H1 (cell line): ENCODE data around the gene GDF9. TPM values are rescaled to one million over a fixed set of nuclear protein-coding genes. Genes with fewer than 3 reads are reported as not detected.

ENCODE experiments used
- CTBP2 ChIP-seq: IDR thresholded peaks from 2 replicates; pipeline ENCODE4 v1.7.0; 2011; ENCODE audit warnings: borderline replicate concordance, mild to moderate bottlenecking, moderate library complexity, mixed read lengths, low read length; ENCODE audit not compliant: insufficient read depth, insufficient read length
- SAP30 ChIP-seq: fragments of 300-600 bp; sonication (generic); IDR thresholded peaks from 2 replicates; pipeline ENCODE4 v1.7.1; 2012; ENCODE audit warnings: low read length, moderate library complexity, mild to moderate bottlenecking, inconsistent platforms; ENCODE audit not compliant: insufficient read depth, insufficient replicate concordance
- polyA plus RNA-seq, 7 experiments: library from polyadenylated mRNA; depleted of rRNA in 3 of 7; stranded (reverse) in 5 of 7; unstranded in 2 of 7; fragments of >200 nt in 5 of 7; fragments of 200-250 nt in 2 of 7; gene quantifications; 1 replicate in 5 of 7; 2 replicates in 1 of 7; 4 replicates in 1 of 7; pipeline versions ENCODE4 v1.2.1 to v1.2.3, GENCODE V29; 2011 to 2013; ENCODE audit warnings: missing spikeins in 2 of 7, mixed read lengths in 2 of 7
- total RNA-seq: library from RNA; stranded (reverse); fragmentation: NEBNext Ultra II Directional; extraction: Animal tissue kit (Norgen Biotek cat#: 25700); gene quantifications from 2 replicates; pipeline ENCODE4 v1.2.1, GENCODE V29; 2021

GDF9 gene
- total and polyA plus RNA-seq, 2 of the 8 experiments (the other 6 are each of a cell fraction or from before 2014, with no cell fraction given), result 0.14 TPM; not detected in 1

DNA sequence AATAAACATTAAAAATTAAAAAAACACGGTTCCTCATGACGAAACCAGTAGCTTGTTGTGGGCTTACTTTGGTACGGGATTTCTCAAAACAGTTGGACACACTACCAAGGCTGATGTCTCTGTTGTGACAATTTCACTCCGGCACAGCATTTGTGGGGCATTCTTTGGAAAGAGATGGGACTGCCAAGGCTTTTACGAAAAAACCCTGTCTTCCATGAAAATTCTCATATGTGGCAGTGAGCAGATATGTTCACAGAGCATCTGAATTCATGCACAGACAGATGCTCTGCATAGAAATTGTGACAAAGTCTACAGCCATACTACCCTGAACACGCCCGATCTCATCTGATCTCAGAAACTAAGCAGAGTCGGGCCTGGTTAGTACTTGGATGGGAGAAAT is 18.0 kb downstream of the GDF9 start (continued):
- TF ChIP-seq SAP30 (no peak), CTBP2 (no peak)
- TF ChIP-seq, all 59 proteins: peak for 0
